GM19023 (cell line): ENCODE results near the gene UBQLN4.

Experiments
- ATAC-seq: cut with Tn5 transposase; IDR thresholded peaks from one replicate; pipeline ENCODE4 v1.9.1; 2021; ENCODE audit warnings: mild to moderate bottlenecking, moderate library complexity; ENCODE audit not compliant: unreplicated experiment

UBQLN4 gene

DNA sequence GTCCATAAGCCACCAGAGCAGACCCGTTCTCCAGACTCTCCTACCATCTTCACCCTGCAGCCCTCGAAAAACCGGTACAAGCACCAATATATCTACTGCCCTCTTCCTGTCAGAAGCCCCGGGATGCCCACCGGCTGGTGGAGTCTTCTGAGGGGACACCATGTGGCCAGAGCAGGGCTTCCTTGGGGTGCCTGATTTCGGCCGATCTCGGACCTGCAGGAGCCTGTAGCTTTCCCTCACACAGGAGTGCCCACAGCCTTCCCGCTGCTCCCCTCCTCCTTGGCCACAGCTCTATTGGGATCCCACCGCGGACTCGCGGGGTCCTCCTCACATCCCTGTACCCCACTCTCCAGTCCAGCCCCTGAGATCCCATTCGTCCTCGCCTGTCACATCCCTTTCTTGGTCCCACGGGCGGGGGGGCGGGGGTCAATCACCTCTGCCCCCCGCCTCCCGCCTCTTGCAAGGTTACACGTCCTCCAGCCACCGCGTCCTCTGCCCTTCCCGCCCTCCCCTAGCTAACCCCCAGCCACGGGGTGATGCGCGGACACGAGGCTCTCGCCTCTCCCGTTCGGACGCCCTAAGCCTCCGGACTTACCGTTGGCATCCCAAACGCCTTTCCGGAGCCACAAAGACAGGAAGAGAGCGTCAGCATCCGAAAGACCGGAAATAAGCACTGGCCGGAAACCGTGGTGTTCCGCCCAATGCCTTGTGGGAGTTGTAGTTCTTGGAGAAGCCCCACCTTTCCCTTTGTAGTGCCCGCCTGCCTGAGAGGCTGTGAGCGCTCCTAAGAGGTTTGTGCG is 33.1 kb downstream of the UBQLN4 start, which contains the start of gene SSR2:
Gene SSR2 (minus strand): TSS at position 659 of the 800 bp plus-strand sequence. CDS start 784 bp downstream, outside the sequence.
- peak; percentile 97 for ATAC-seq

DNA sequence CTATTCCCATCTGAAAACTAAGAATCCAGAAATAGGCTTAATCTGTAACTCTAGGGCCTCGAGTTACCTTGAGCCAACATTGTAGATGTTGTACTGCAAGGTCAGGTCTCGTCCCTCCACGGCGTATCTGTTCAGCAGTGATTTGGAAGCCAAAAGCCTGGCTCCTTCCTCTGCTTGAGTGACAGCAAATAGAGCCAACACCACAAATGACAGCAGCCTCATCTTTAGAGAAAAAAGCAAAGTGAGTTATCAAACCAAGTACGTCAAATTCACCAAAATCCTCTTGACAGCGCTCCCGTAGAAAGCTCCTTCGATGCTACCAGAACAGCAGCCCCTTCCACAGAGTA is 33.7 kb downstream of the UBQLN4 start:
- no peak for ATAC-seq

- no peak for ATAC-seq
Measured at GRCh38 chr1:156014829-156015228, 38.8 kb downstream of the UBQLN4 start.

- peak; percentile 75 for ATAC-seq
Measured at GRCh38 chr1:156012051-156012817, 41.4 kb downstream of the UBQLN4 start.

DNA sequence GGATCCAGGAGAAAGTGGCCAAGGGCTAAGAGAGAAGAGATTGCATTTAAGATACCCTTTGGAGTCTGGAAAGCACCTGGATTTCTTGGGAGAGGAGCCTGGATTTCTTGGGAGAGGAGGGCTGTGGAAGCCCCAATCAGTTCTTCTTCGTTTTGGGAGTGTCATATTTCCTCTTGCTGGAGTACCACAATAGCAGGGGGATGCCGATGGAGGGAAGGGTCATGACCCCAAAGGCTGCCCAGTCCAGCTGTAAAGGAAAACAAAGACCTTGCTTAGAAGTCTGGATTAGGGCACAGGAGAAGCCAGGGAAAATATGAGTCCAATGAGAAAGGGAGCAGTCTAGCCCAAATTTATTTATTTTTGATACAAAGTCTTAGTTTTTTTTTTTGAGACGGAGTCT is 44.2 kb downstream of the UBQLN4 start:
- no peak for ATAC-seq

GRCh38 chr1:156006666-156007376 is 46.8 kb downstream of the UBQLN4 start:
- no peak for ATAC-seq

GRCh38 chr1:156004843-156005584 is 48.6 kb downstream of the UBQLN4 start:
- ATAC-seq, result no peak

- no peak for ATAC-seq
Measured at GRCh38 chr1:156003923-156004188, 49.7 kb downstream of the UBQLN4 start.

DNA sequence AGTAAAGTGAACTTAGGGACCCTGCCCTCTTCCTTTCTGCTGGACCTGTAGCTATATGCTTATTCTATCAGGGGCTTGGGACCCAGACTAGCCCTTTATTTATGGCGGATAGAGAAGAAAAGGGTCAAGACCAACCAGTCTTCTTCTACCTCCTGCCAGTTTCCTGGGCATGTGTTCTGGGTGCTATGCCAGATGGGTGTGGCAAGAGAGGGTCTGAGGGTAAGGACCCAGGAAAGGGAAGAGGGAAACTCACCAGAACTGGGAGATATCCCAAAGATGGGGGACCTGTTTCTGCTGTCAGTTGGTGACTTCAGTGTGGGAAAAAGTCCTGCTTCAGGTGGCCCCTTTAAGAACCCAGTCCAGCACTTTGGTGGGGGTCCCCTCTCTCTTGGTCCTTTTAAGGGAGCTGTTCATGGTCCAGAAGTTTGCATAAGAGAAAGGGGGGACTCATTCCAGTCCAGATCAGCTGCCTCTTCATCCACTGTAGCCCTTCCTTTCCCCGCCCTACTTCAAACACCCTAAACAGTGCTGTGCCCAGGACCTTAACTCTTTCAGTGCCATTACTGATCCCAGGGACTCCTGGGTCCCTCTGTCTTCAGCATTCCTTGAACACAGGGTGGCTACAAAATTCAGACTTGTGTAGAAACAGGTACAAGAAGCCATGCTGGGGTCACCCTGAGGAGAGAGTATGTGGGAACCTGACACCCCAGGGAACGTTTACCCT is 51.2 kb downstream of the UBQLN4 start:
- no peak for ATAC-seq

- ATAC-seq, result no peak
Measured at GRCh38 chr1:156001662-156002171, 51.9 kb downstream of the UBQLN4 start.

DNA sequence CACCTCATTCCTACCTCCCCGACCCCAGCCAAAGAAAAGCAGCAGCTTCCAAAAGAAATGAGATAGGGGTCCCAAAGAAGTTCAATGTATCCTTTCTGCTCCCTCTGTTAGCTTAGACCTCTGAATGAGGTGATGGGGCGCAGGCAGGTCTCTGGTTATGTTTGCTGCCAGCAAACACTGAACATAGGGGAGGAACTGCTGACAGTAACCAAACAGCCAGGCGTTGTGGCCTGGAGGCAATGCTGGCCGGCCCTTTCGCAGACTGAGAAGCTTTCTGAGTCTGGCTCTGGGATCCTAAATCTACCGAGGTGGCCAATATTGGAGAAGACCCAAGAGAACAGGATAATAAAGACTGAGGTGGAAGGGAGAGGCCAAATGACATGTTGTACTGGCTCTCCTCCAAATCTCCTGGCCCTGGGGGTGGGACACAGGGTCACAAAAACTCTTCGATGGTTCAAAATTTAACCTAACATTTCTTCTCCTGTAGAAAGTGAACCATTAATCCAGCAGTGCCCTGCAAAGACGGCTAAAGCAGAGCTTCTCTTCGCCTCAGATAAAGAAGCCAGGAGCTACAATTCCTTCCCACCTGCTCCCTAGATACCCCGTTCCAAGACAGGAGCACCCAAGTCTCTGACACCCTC is 52.5 kb downstream of the UBQLN4 start:
- ATAC-seq, result no peak

GRCh38 chr1:155999964-156000363 is 53.6 kb downstream of the UBQLN4 start:
- ATAC-seq, result no peak

DNA sequence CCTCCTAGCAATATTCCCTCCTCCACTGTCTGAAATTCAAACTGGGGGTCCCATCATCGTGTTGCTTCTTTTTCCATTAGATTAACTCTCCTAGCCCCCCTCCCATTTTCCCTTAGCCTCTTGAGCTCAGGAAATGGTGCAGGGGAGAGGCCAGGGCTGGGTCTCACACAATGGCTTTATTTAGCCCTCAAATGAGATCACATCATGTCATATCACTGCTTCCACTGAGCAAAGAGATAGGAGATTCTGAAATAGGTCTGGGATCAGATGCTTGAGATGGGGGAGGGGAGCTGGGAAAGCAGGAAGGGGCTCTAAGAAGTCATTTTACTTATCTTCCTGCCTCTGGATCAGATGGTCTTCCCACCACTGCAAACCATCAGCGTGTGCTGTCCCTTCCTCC is 57.4 kb downstream of the UBQLN4 start:
- no peak for ATAC-seq

DNA sequence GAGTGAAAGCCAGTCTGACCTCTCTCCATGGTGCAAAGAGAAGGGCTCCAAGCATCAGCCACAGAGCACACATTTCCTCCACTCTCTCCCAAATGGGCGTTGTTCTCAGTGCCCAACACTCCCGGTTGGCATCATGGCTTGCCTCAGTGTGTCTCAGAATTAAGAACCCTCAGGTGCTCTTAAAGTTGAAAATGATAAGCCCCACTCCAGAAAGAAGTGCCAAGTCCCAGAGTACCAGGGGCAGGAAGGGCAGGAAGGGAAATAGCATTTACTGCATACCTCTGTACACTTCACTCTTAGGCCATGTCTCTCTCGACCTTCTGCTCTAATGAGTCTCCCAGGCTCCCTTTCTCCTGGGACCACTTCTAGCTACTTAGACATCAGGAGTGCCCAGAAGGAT is 60.0 kb downstream of the UBQLN4 start:
- no peak for ATAC-seq

GRCh38 chr1:155990005-155990739 is 63.4 kb downstream of the UBQLN4 start:
- ATAC-seq, result peak; percentile 36

DNA sequence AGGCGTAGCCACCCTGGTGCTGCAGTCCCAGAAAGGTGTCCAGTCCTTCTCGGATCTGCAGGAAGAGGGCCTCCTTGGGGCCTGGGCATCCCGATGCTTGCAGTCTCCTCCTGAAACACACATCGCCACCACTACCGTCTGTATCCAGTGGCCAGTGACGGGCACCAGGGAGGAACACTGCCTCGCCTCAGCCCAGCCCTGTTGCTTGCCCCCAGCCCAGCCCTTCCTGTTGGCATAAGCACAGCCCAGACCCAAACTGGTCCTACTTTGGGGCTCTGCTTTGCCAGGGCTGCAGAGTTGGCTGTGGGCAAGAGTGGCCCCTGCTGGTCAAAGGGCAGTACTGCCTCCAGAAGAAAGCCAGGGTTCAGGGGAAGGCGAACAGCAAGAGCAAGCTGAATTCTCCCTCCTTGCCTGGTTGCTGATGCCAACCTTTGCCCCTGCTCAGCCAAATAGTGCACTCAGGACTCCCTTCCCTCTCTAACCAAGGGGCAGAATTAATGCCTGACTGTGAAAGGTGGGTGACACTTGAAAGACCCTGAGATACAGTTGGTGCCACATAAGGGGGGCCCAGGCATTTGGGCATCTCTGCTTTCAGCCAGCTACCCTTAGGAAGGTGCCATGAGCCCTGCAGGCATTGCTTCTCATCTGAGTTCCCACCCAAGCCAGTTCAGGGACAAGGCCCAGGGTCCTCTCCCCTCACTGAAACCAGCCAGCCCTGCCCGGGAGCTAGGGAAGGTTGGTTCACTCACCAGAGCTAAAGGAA is 64.2 kb downstream of the UBQLN4 start:
- ATAC-seq, result peak; percentile 63
